ENCODE measurements around the gene BBS9.

The BBS9 gene

GRCh38 chr7:33503014-33503413 lies 373.6 kb downstream of the BBS9 start:
- Histone ChIP-seq H4K8ac (ENCODE audit: low read length) (no peak overlapping the region), H3K14ac (ENCODE audit: low read length in 2 of 2) (no peak overlapping the region), H3K79me1 (replicated peaks; ENCODE audit: low read length, poor library complexity, severe bottlenecking) (peaks cover 1% of the 10 kb centered on the region), H3K9ac (ENCODE audit: low read length) (no peak overlapping the region), H2BK12ac (ENCODE audit: low read length in 2 of 2) (no peak overlapping the region), H2AK5ac (ENCODE audit: low read length, severe bottlenecking) (no peak overlapping the region), H3K4me3 (ENCODE audit: insufficient read depth in 1 of 2, low read depth in 1 of 2, low read length in 2 of 2) (no peak overlapping the region), H2BK5ac (ENCODE audit: low read depth, low read length, poor library complexity, severe bottlenecking) (no peak overlapping the region), H2BK15ac (ENCODE audit: low read depth, poor library complexity, severe bottlenecking) (no peak overlapping the region), H2BK120ac (ENCODE audit: low read depth, low read length) (no peak overlapping the region), H3K36me3 (ENCODE audit: control insufficient read depth in 1 of 2, insufficient read depth in 2 of 2, low read depth in 1 of 2, low read length in 2 of 2) (peaks cover 0 to 10% of the 10 kb centered on the region in 2 experiments), H3K4ac (ENCODE audit: low read depth in 1 of 2, low read length in 2 of 2) (no peak overlapping the region), H3K4me2 (ENCODE audit: low read length, poor library complexity, severe bottlenecking) (no peak overlapping the region), H3K23ac (ENCODE audit: low read length in 2 of 2) (no peak overlapping the region), H4K91ac (ENCODE audit: low read length) (no peak overlapping the region), H3K9me3 (ENCODE audit: control insufficient read depth, low read length) (no peaks in the 10 kb centered on the region), H3K4me1 (ENCODE audit: control insufficient read depth, insufficient read depth, low read depth, low read length) (no peaks in the 10 kb centered on the region), H3K27ac (ENCODE audit: low read length, poor library complexity, severe bottlenecking) (no peak overlapping the region), H2AFZ (ENCODE audit: low read depth, low read length) (no peak overlapping the region), H3K18ac (ENCODE audit: low read depth in 1 of 2, low read length in 2 of 2) (no peak overlapping the region), H3K27me3 (ENCODE audit: control insufficient read depth in 1 of 2, insufficient read depth in 1 of 2, low read length in 2 of 2) (no peaks in the 10 kb centered on the region)
- DNase-seq, result no peak
- 98% methylated on average over 9 of the region's 9 CpGs for WGBS

GRCh38 chr7:33503736-33504135 lies 374.4 kb downstream of the BBS9 start:
- H2BK15ac ChIP-seq (ENCODE audit: low read depth, poor library complexity, severe bottlenecking), result no peak overlapping the region
- no peak for DNase-seq
- no peak overlapping the region for H3K18ac ChIP-seq (ENCODE audit: low read depth in 1 of 2, low read length in 2 of 2)
- no peak overlapping the region for H3K9ac ChIP-seq (ENCODE audit: low read length)
- no peaks in the 10 kb centered on the region for H3K27me3 ChIP-seq (ENCODE audit: control insufficient read depth in 1 of 2, insufficient read depth in 1 of 2, low read length in 2 of 2)
- no peak overlapping the region for H3K4ac ChIP-seq (ENCODE audit: low read depth in 1 of 2, low read length in 2 of 2)
- no peak overlapping the region for H2BK12ac ChIP-seq (ENCODE audit: low read length in 2 of 2)
- H3K4me3 ChIP-seq (ENCODE audit: insufficient read depth in 1 of 2, low read depth in 1 of 2, low read length in 2 of 2), result no peak overlapping the region
- no peak overlapping the region for H3K27ac ChIP-seq (ENCODE audit: low read length, poor library complexity, severe bottlenecking)
- 77% methylated on average over 3 of the region's 5 CpGs for WGBS
- no peak overlapping the region for H2BK5ac ChIP-seq (ENCODE audit: low read depth, low read length, poor library complexity, severe bottlenecking)
- no peak overlapping the region for H3K23ac ChIP-seq (ENCODE audit: low read length in 2 of 2)
- H3K9me3 ChIP-seq (ENCODE audit: control insufficient read depth, low read length), result no peaks in the 10 kb centered on the region
- H3K14ac ChIP-seq (ENCODE audit: low read length in 2 of 2), result no peak overlapping the region
- H3K4me1 ChIP-seq (ENCODE audit: control insufficient read depth, insufficient read depth, low read depth, low read length), result no peaks in the 10 kb centered on the region
- no peak overlapping the region for H2BK120ac ChIP-seq (ENCODE audit: low read depth, low read length)
- no peak overlapping the region for H4K91ac ChIP-seq (ENCODE audit: low read length)
- H3K79me1 ChIP-seq (replicated peaks; ENCODE audit: low read length, poor library complexity, severe bottlenecking), result peaks cover 1% of the 10 kb centered on the region
- no peak overlapping the region for H3K4me2 ChIP-seq (ENCODE audit: low read length, poor library complexity, severe bottlenecking)
- peaks cover 0 to 13% of the 10 kb centered on the region in 2 experiments for H3K36me3 ChIP-seq (ENCODE audit: control insufficient read depth in 1 of 2, insufficient read depth in 2 of 2, low read depth in 1 of 2, low read length in 2 of 2)
- no peak overlapping the region for H2AFZ ChIP-seq (ENCODE audit: low read depth, low read length)
- H4K8ac ChIP-seq (ENCODE audit: low read length), result no peak overlapping the region
- H2AK5ac ChIP-seq (ENCODE audit: low read length, severe bottlenecking), result no peak overlapping the region

- Histone ChIP-seq H3K36me3 (ENCODE audit: control insufficient read depth in 1 of 2, insufficient read depth in 2 of 2, low read depth in 1 of 2, low read length in 2 of 2) (peaks cover 0 to 13% of the 10 kb centered on the region in 2 experiments), H3K27ac (ENCODE audit: low read length, poor library complexity, severe bottlenecking) (no peak overlapping the region), H3K23ac (ENCODE audit: low read length in 2 of 2) (no peak overlapping the region), H2AK5ac (ENCODE audit: low read length, severe bottlenecking) (no peak overlapping the region), H3K27me3 (ENCODE audit: control insufficient read depth in 1 of 2, insufficient read depth in 1 of 2, low read length in 2 of 2) (no peaks in the 10 kb centered on the region), H3K79me1 (replicated peaks; ENCODE audit: low read length, poor library complexity, severe bottlenecking) (peaks cover 1% of the 10 kb centered on the region), H3K9me3 (ENCODE audit: control insufficient read depth, low read length) (no peaks in the 10 kb centered on the region), H2BK120ac (ENCODE audit: low read depth, low read length) (no peak overlapping the region), H3K4me2 (ENCODE audit: low read length, poor library complexity, severe bottlenecking) (no peak overlapping the region), H3K4ac (ENCODE audit: low read depth in 1 of 2, low read length in 2 of 2) (no peak overlapping the region), H2AFZ (ENCODE audit: low read depth, low read length) (no peak overlapping the region), H3K4me1 (ENCODE audit: control insufficient read depth, insufficient read depth, low read depth, low read length) (no peaks in the 10 kb centered on the region), H3K4me3 (ENCODE audit: insufficient read depth in 1 of 2, low read depth in 1 of 2, low read length in 2 of 2) (no peak overlapping the region), H4K91ac (ENCODE audit: low read length) (no peak overlapping the region), H3K9ac (ENCODE audit: low read length) (no peak overlapping the region), H2BK15ac (ENCODE audit: low read depth, poor library complexity, severe bottlenecking) (no peak overlapping the region), H4K8ac (ENCODE audit: low read length) (no peak overlapping the region), H2BK12ac (ENCODE audit: low read length in 2 of 2) (no peak overlapping the region), H2BK5ac (ENCODE audit: low read depth, low read length, poor library complexity, severe bottlenecking) (no peak overlapping the region), H3K18ac (ENCODE audit: low read depth in 1 of 2, low read length in 2 of 2) (no peak overlapping the region), H3K14ac (ENCODE audit: low read length in 2 of 2) (no peak overlapping the region)
- no peak for DNase-seq
- WGBS, result 97% methylated on average over 5 of the region's 6 CpGs
Observed at GRCh38 chr7:33504266-33504665, 374.9 kb downstream of the BBS9 start.

GRCh38 chr7:33509206-33509605 lies 379.8 kb downstream of the BBS9 start:
- Histone ChIP-seq H3K4me3 (ENCODE audit: insufficient read depth in 1 of 2, low read depth in 1 of 2, low read length in 2 of 2) (no peak overlapping the region), H3K14ac (ENCODE audit: low read length in 2 of 2) (no peak overlapping the region), H4K8ac (ENCODE audit: low read length) (no peak overlapping the region), H3K4me2 (ENCODE audit: low read length, poor library complexity, severe bottlenecking) (no peak overlapping the region), H3K23ac (ENCODE audit: low read length in 2 of 2) (no peak overlapping the region), H2BK120ac (ENCODE audit: low read depth, low read length) (no peak overlapping the region), H3K79me1 (replicated peaks; ENCODE audit: low read length, poor library complexity, severe bottlenecking) (no peaks in the 10 kb centered on the region), H3K9ac (ENCODE audit: low read length) (no peak overlapping the region), H3K27me3 (ENCODE audit: control insufficient read depth in 1 of 2, insufficient read depth in 1 of 2, low read length in 2 of 2) (no peaks in the 10 kb centered on the region), H2BK5ac (ENCODE audit: low read depth, low read length, poor library complexity, severe bottlenecking) (no peak overlapping the region), H3K4ac (ENCODE audit: low read depth in 1 of 2, low read length in 2 of 2) (no peak overlapping the region), H4K91ac (ENCODE audit: low read length) (no peak overlapping the region), H3K18ac (ENCODE audit: low read depth in 1 of 2, low read length in 2 of 2) (no peak overlapping the region), H2AK5ac (ENCODE audit: low read length, severe bottlenecking) (no peak overlapping the region), H3K36me3 (ENCODE audit: control insufficient read depth in 1 of 2, insufficient read depth in 2 of 2, low read depth in 1 of 2, low read length in 2 of 2) (peaks cover 0 to 13% of the 10 kb centered on the region in 2 experiments), H3K4me1 (ENCODE audit: control insufficient read depth, insufficient read depth, low read depth, low read length) (no peaks in the 10 kb centered on the region), H3K9me3 (ENCODE audit: control insufficient read depth, low read length) (no peaks in the 10 kb centered on the region), H2AFZ (ENCODE audit: low read depth, low read length) (no peak overlapping the region), H2BK15ac (ENCODE audit: low read depth, poor library complexity, severe bottlenecking) (no peak overlapping the region), H3K27ac (ENCODE audit: low read length, poor library complexity, severe bottlenecking) (no peak overlapping the region), H2BK12ac (ENCODE audit: low read length in 2 of 2) (no peak overlapping the region)
- no peak for DNase-seq
- WGBS, result 55% methylated on average over 1 of the region's 3 CpGs
